Fibroblast of pulmonary artery (primary cell): Measurements from ENCODE around the gene NCKAP5L.

ENCODE experiments used
- DNase-seq: peaks from one replicate; pipeline ENCODE4 v3.0.0-alpha.2; 2010; ENCODE audit warnings: low read depth
- H3K4me3 ChIP-seq: replicated peaks from 2 replicates; pipeline ENCODE4 v1.5.1; 2011; ENCODE audit warnings: low read depth, mild to moderate bottlenecking, control low read depth, low read length, moderate library complexity
- CTCF ChIP-seq: IDR thresholded peaks from 2 replicates; pipeline ENCODE4 v1.5.1; 2011; ENCODE audit warnings: mild to moderate bottlenecking, control low read depth, low read length, inconsistent platforms; ENCODE audit errors: missing control alignments

NCKAP5L gene

GRCh38 chr12:49748306-49748705 lies 79.9 kb downstream of the NCKAP5L start:
- no peak for TF ChIP-seq CTCF
- H3K4me3 ChIP-seq, result no peak overlapping the region
- no peak for DNase-seq

GRCh38 chr12:49744363-49744885 lies 83.8 kb downstream of the NCKAP5L start:
- no peak for TF ChIP-seq CTCF
- DNase-seq, result no peak
- no peak overlapping the region for H3K4me3 ChIP-seq

GRCh38 chr12:49741882-49742620 lies 86.2 kb downstream of the NCKAP5L start:
- H3K4me3 ChIP-seq, result peak overlapping the region; percentile 91
- no peak for TF ChIP-seq CTCF
- peak; percentile 88 for DNase-seq
